ENCODE measurements around the gene RNF144A.

DNA sequence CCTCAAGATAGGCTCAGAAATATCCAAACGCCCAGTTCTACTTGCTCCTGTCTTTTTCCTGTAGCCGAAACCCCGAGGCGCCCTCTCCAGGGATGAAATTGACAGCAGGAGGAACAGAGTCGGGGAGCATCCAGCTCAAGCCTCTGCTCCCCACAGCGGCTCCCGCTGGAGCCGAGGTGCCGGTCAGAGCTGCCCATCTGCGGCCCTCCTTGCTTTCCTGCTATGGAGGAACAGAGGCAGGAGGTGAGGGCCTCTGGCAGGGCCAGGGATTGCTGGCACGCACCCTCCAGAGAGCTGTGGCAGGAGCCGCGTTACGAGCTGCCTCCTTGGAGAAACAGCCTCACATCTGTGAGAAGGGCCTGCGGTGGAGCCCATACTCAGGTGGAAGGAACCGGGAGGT is 172.1 kb downstream of the RNF144A start:
- TF ChIP-seq CTCF (IDR thresholded peaks at IDR 0.05): no peak
- TF ChIP-seq EZH2 (IDR thresholded peaks at IDR 0.05; ENCODE audit: borderline replicate concordance, insufficient read depth, low read depth, low read length, poor library complexity, severe bottlenecking): no peak
